Caco-2 (cell line): ENCODE measurements around the gene RAD23A. TPM values are rescaled to one million over a fixed set of nuclear protein-coding genes. Genes with fewer than 3 reads are reported as not detected.
"Not testable (repeated sequence)": the region's sequence is repeated elsewhere in the genome, so short reads cannot be mapped to it uniquely, and the experiment has no call there.

ENCODE experiments used
- BruUV-seq: library from RNA; stranded (reverse); fragments of 400-500 nt; replicated peaks from 2 replicates; lab custom pipeline; 2021; lab: Mats Ljungman, UMichigan
- CTCF ChIA-PET: fragments of 300-600 bp; sonication (Branson Sonifier 250); formaldehyde crosslinking; loops from one replicate; lab custom pipeline; 2022; ENCODE audit warnings: antibody characterized with exemption; lab: Charles Lee
- POLR2A ChIA-PET: fragments of 300-600 bp; sonication (Branson Sonifier 250); formaldehyde crosslinking; loops from one replicate; lab custom pipeline; 2022; ENCODE audit warnings: antibody characterized with exemption; lab: Charles Lee
- DNase-seq, 2 experiments: peaks; one replicate each; pipeline versions ENCODE4 v3.0.0 to v3.0.0-alpha.2; 2020 to 2022
- H3K27me3 ChIP-seq: replicated peaks from 2 replicates; pipeline ENCODE4 v1.6.0; 2011; ENCODE audit warnings: low read length; ENCODE audit not compliant: control insufficient read depth, insufficient read depth
- H3K36me3 ChIP-seq: 2 replicates; pipeline ENCODE4 v1.5.1; 2011; ENCODE audit warnings: low read length; ENCODE audit not compliant: control insufficient read depth, insufficient read depth
- H3K4me1 ChIP-seq: fragments of 250-450 bp; sonication (Bioruptor Pico); 2 replicates; pipeline ENCODE4 v1.5.1; 2020; ENCODE audit warnings: mild to moderate bottlenecking
- H3K4me3 ChIP-seq: 2 replicates; pipeline ENCODE4 v1.5.1; 2011; ENCODE audit warnings: low read depth, mild to moderate bottlenecking, control low read depth, low read length
- H3K9me3 ChIP-seq: fragments of 250-450 bp; sonication (Bioruptor Pico); 2 replicates; pipeline ENCODE4 v1.5.1; 2020; ENCODE audit warnings: mild to moderate bottlenecking, moderate library complexity
- H3K27ac Mint-ChIP-seq: one replicate; pipeline ENCODE4 v1.8.0; 2022; ENCODE audit warnings: mixed read lengths; ENCODE audit not compliant: unreplicated experiment
- H3K27me3 Mint-ChIP-seq: one replicate; pipeline ENCODE4 v1.8.0; 2022; ENCODE audit warnings: mixed read lengths; ENCODE audit not compliant: insufficient read depth, unreplicated experiment
- H3K36me3 Mint-ChIP-seq: one replicate; pipeline ENCODE4 v1.8.0; 2022; ENCODE audit warnings: mild to moderate bottlenecking, mixed read lengths; ENCODE audit not compliant: insufficient read depth, unreplicated experiment
- H3K4me1 Mint-ChIP-seq: one replicate; pipeline ENCODE4 v1.8.0; 2022; ENCODE audit warnings: low read depth, mixed read lengths; ENCODE audit not compliant: unreplicated experiment
- H3K4me3 Mint-ChIP-seq: one replicate; pipeline ENCODE4 v1.8.0; 2022; ENCODE audit warnings: mild to moderate bottlenecking, moderate library complexity, mixed read lengths; ENCODE audit not compliant: unreplicated experiment
- H3K9me3 Mint-ChIP-seq: one replicate; pipeline ENCODE4 v1.8.0; 2022; ENCODE audit warnings: mixed read lengths; ENCODE audit not compliant: unreplicated experiment
- CTCF ChIP-seq, 2 experiments: fragments of 200-600 bp in 1 of 2; IDR thresholded peaks; 1 replicate in 1 of 2; 2 replicates in 1 of 2; pipeline versions ENCODE4 v1.5.1 to v1.8.0; 2011 to 2022; ENCODE audit warnings: antibody characterized with exemption in 1 of 2, control low read depth in 1 of 2, inconsistent platforms in 1 of 2, low read depth in 1 of 2, low read length in 1 of 2, mild to moderate bottlenecking in 1 of 2, moderate library complexity in 1 of 2; ENCODE audit not compliant: insufficient read depth in 1 of 2, severe bottlenecking in 1 of 2, unreplicated experiment in 1 of 2
- intact Hi-C: fragments of 100-400 bp; cut with micrococcal nuclease; formaldehyde crosslinking; loops from one replicate; pipeline ENCODE4 v1.10.0; 2022; ENCODE audit not compliant: unreplicated experiment
- total RNA-seq: library from RNA; stranded (reverse); gene quantifications from 2 replicates; pipeline ENCODE4 v1.2.3, GENCODE V29; 2022

Gene RAD23A
- total RNA-seq, 1 experiment from 2014 or later = 102 TPM

DNA sequence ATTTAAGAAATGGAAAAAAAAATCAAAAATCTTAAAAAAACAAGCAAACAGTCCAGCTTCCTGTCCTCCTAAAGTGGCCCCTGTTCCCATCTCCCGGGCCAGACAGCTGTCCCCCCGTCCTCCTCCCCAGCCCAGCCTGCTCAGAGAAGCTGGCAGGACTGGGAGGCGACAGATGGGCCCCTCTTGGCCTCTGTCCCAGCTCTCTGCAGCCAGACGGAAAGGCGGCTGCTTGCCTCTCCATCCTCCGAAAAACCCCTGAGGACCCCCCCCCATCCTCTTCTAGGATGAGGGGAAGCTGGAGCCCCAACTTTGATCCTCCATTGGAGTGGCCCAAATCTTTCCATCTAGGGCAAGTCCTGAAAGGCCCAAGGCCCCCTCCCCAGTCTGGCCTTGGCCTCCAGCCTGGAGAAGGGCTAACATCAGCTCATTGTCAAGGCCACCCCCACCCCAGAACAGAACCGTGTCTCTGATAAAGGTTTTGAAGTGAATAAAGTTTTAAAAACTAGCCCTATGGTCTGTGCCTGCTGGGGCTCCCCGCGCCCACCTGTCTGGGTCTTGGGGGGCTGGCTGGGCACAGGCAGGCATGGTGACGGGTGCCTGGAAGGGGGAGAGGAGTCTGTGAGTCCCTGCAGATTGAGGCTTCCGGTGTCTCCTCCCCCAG lies 7.6 kb downstream of the RAD23A start:
- Histone ChIP-seq H3K4me1 (peaks cover 9% of the 10 kb centered on the region; the same call in 1 of the 2 replicates), H3K9me3 (no peaks in the 10 kb centered on the region), H3K27me3 (no peaks in the 10 kb centered on the region), H3K36me3 (peaks cover 4% of the 10 kb centered on the region), H3K4me3 (no peak overlapping the region)
- H3K4me1 Mint-ChIP-seq = peaks cover 13% of the 10 kb centered on the region
- no peaks in the 10 kb centered on the region for H3K9me3 Mint-ChIP-seq
- POLR2A ChIA-PET = no interaction called here
- no peak overlapping the region for H3K27ac Mint-ChIP-seq
- CTCF ChIA-PET = interaction anchor here (0.5 kb wide), 1 partner anchor 27 kb away, joined by 3 read pairs; no protein-coding TSS in a partner anchor
- intact Hi-C loops = no loop called here
- no peak for TF ChIP-seq CTCF (IDR thresholded peaks at IDR 0.05; ENCODE audit: insufficient read depth in 1 of 2, low read depth in 1 of 2, low read length in 1 of 2, severe bottlenecking in 1 of 2, unreplicated experiment in 1 of 2)
- BruUV-seq = TSS peak; percentile 86
- peaks cover 89% of the 10 kb centered on the region for H3K36me3 Mint-ChIP-seq
- DNase-seq = no peak
- H3K27me3 Mint-ChIP-seq = no peaks in the 10 kb centered on the region
- H3K4me3 Mint-ChIP-seq = no peak overlapping the region

DNA sequence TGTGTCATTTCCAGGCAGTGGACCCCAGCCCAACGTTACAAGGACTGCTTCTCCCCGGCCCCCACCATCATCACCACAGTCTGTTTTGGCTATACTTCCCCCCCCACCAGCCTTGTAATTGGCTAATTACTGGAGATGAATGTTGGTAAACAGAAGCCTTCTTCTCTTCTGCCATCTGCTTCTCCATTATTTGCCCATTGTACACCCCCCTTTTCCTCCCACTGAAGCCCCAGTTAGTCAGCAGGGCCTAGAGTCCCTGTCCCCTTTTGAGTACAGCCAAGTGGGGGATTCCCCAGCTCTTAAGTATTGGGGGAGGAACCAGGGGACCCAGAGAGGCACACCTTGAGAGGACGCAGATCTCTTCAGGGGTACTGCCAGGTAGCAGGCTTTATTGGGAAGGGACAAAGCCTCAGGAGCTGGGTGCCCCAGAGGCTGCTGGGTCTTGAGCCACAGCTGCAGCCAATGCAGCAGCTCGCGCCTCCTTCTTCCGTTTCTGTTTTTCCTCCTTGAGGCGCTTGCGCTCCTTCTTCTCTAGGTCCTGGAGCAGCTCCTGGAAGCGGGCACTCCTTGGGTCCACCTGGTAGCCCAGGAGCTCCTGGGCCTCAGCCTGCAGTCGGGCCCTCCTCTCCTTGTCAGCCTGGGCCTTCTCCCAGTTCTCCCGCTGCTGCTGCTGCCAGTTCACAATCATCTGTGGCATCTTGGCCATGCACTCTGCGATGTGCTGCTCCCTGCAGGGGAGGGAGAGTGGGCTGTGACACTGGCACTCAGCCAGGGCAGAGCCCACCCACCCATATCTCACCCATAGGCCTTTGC lies 8.3 kb downstream of the RAD23A start:
- no peak for DNase-seq
- H3K27me3 Mint-ChIP-seq = no peaks in the 10 kb centered on the region
- no peak overlapping the region for H3K4me3 ChIP-seq
- BruUV-seq = no TSS peak
- TF ChIP-seq CTCF (IDR thresholded peaks at IDR 0.05; ENCODE audit: insufficient read depth in 1 of 2, low read depth in 1 of 2, low read length in 1 of 2, severe bottlenecking in 1 of 2, unreplicated experiment in 1 of 2) = no peak
- peak overlapping the region; percentile 77 for H3K27ac Mint-ChIP-seq
- H3K9me3 Mint-ChIP-seq = no peaks in the 10 kb centered on the region
- H3K36me3 Mint-ChIP-seq = peaks cover 82% of the 10 kb centered on the region
- no peaks in the 10 kb centered on the region for H3K27me3 ChIP-seq
- H3K36me3 ChIP-seq = peaks cover 4% of the 10 kb centered on the region
- H3K9me3 ChIP-seq = no peaks in the 10 kb centered on the region
- H3K4me1 ChIP-seq = peaks cover 9% of the 10 kb centered on the region; the same call in 1 of the 2 replicates
- ChIA-PET CTCF (interaction anchor here (0.8 kb wide), 1 partner anchor 11 kb away, joined by 3 read pairs; no protein-coding TSS in a partner anchor), POLR2A (no interaction called here)
- H3K4me3 Mint-ChIP-seq = no peak overlapping the region
- intact Hi-C loops = no loop called here
- peaks cover 13% of the 10 kb centered on the region for H3K4me1 Mint-ChIP-seq

DNA sequence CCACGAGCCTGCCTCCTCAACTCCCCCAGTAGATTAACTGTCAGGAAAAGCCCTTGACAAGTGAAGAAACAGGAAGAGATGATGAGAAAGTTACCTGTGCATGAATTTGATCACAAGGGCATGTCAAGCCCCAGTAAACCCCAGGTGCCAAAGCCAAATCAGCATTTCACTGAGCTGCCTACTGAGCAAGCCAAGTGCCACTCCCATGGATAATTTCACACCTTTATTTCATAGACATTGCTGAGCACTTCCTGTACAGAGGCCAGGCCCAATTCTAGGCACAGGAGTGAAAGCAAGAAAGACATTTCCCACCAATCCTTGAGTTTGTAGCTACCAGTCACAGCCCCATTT lies 8.9 kb downstream of the RAD23A start:
- Mint-ChIP-seq H3K4me1 (peaks cover 13% of the 10 kb centered on the region), H3K27ac (peak overlapping the region; percentile 77), H3K9me3 (no peaks in the 10 kb centered on the region), H3K27me3 (no peaks in the 10 kb centered on the region), H3K4me3 (no peak overlapping the region), H3K36me3 (peaks cover 76% of the 10 kb centered on the region)
- H3K4me1 ChIP-seq = peaks cover 9% of the 10 kb centered on the region; the same call in 1 of the 2 replicates
- no TSS peak for BruUV-seq
- DNase-seq = no peak
- no peaks in the 10 kb centered on the region for H3K27me3 ChIP-seq
- H3K36me3 ChIP-seq = peaks cover 4% of the 10 kb centered on the region
- H3K4me3 ChIP-seq = no peak overlapping the region
- CTCF ChIA-PET = interaction anchor here (0.8 kb wide), 1 partner anchor 11 kb away, joined by 3 read pairs; no protein-coding TSS in a partner anchor
- H3K9me3 ChIP-seq = no peaks in the 10 kb centered on the region
- POLR2A ChIA-PET = no interaction called here
- intact Hi-C loops = no loop called here
- TF ChIP-seq CTCF (IDR thresholded peaks at IDR 0.05; ENCODE audit: insufficient read depth in 1 of 2, low read depth in 1 of 2, low read length in 1 of 2, severe bottlenecking in 1 of 2, unreplicated experiment in 1 of 2) = no peak

DNA sequence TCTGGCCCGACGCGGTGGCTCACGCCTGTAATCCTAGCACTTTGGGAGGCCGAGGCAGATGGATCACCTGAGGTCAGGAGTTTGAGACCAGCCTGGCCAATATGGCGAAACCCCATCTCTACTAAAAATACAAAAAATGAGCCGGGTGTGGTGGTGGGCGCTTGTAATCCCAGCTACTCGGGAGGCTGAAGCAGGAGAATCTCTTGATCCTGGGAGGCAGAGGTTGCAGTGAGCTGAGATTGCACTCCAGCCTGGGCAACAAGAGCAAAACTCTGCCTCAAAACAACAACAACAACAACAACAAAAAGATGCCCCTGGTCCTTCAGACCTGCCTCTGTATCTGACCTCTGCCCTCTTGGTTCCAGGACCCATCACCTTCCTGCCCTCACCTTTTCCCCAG lies 9.9 kb downstream of the RAD23A start:
- POLR2A ChIA-PET, H3K4me1 ChIP-seq, H3K9me3 Mint-ChIP-seq, H3K27me3 Mint-ChIP-seq, H3K36me3 ChIP-seq, H3K9me3 ChIP-seq, H3K27me3 ChIP-seq, BruUV-seq, H3K4me3 ChIP-seq, intact Hi-C loops, H3K4me1 Mint-ChIP-seq, DNase-seq: not testable (repeated sequence)
- Mint-ChIP-seq H3K27ac (peak overlapping the region; percentile 85), H3K36me3 (peaks cover 66% of the 10 kb centered on the region), H3K4me3 (peak overlapping the region; percentile 74)
- CTCF ChIA-PET = interaction anchor here (2.2 kb wide), 1 partner anchor 10 kb away, joined by 8 read pairs; no protein-coding TSS in a partner anchor
